ENCODE results near the gene CREB3L4.

GRCh38 chr1:153995640-153996039 lies 27.9 kb downstream of the CREB3L4 start:
- TF ChIP-seq POLR2A (IDR thresholded peaks at IDR 0.05) = no peak
- no peak for TF ChIP-seq CTCF (IDR thresholded peaks at IDR 0.05)
